HAP-1 (cell line): ENCODE measurements around the gene PGAP1.
"Not testable (repeated sequence)": the region's sequence is repeated elsewhere in the genome, so short reads cannot be mapped to it uniquely, and the experiment has no call there.

Experiments
- DNase-seq, 2 experiments: peaks; one replicate each; pipeline ENCODE4 v3.0.0-alpha.2; 2016 to 2020; ENCODE audit warnings: low spot score in 2 of 2
- H3K27me3 ChIP-seq: fragments of 250-450 bp; sonication (Bioruptor Pico); 2 replicates; pipeline ENCODE4 v1.5.1; 2020; ENCODE audit warnings: low read depth, mild to moderate bottlenecking, moderate library complexity
- H3K36me3 ChIP-seq: fragments of 250-450 bp; sonication (Bioruptor Pico); replicated peaks from 2 replicates; pipeline ENCODE4 v1.5.1; 2020; ENCODE audit warnings: mild to moderate bottlenecking
- H3K4me1 ChIP-seq: fragments of 250-450 bp; sonication (Bioruptor Pico); 2 replicates; pipeline ENCODE4 v1.5.1; 2020; ENCODE audit warnings: mild to moderate bottlenecking
- H3K4me3 ChIP-seq: fragments of 250-450 bp; sonication (Bioruptor Pico); 2 replicates; pipeline ENCODE4 v1.5.1; 2020; ENCODE audit warnings: mild to moderate bottlenecking, moderate library complexity
- H3K9me3 ChIP-seq: fragments of 250-450 bp; sonication (Bioruptor Pico); 2 replicates; pipeline ENCODE4 v1.5.1; 2020; ENCODE audit warnings: mild to moderate bottlenecking, moderate library complexity
- in situ Hi-C: fragments of 300-500 bp; cut with MboI; formaldehyde crosslinking; loops from 3 replicates; pipeline ENCODE4 v1.14.3; 2020; ENCODE audit warnings: low sequenced_read_pairs, inconsistent platforms, mixed read lengths

PGAP1 gene

DNA sequence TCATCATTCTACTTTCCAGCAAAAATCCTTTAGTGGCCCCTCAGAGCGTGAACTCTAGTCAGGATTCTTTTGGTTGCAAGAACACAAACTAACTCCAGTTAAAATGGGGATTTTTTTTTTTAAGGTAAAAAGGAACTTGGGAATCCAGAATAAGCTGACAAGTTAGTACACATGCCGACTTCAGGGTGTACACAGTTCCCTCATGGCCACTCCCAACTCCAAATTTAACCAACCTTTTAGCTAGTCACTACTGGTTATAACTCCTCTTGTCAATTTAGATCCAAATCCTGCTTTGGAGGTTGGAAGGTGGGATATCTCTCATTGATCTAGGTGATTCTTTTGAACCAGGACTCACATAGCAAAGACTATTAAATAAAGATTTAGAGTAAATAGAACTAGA is 5.0 kb upstream of the PGAP1 start:
- H3K36me3 ChIP-seq: no peaks in the 10 kb centered on the region
- in situ Hi-C loops: no loop called here
- no peak overlapping the region for H3K4me3 ChIP-seq
- no peaks in the 10 kb centered on the region for H3K9me3 ChIP-seq
- peaks cover 14% of the 10 kb centered on the region for H3K4me1 ChIP-seq
- DNase-seq: no peak
- H3K27me3 ChIP-seq: no peaks in the 10 kb centered on the region

DNA sequence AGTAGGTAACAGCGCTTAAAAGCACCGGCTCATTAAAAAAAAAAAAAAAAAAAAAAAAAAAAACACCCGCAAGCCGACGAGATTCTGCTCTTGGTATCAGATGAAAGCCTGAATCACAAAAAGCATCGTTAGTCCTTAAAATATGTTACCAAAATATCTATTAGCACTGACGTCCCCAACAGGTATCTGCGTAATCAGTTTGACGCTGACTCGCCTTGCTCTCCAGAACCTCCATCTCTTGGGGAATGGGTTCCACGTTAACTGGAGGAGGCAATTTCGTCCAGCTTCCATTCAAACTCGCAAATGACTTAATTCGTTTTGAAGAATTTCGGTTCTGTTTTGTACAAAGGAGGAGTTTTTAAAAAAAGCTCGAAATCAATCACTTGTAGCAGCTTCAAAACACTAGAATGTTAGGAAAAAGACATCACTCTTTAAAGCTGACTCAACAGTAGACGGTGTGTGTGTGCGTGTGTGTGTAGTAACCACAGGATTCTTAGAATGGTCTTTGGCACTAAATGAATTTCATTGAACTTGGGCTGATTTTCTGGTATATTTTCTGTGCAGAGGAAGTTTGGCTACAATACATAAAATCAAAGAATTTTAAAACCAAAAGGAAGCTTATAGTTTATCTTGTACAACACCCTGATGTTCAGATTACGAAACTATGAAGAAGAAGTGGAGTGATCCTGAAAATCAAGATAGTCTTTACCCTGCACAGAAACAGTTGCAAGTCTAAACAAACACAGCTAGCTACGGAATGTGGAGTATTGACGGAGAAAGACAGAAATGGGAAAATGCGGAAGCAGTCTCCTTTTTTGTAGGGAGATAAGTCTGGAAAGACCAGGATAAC is 1.1 kb upstream of the PGAP1 start:
- no peaks in the 10 kb centered on the region for H3K9me3 ChIP-seq
- in situ Hi-C loops: no loop called here
- DNase-seq: no peak
- peak overlapping the region; percentile 84 for H3K4me3 ChIP-seq
- H3K36me3 ChIP-seq: no peaks in the 10 kb centered on the region
- peaks cover 14% of the 10 kb centered on the region for H3K4me1 ChIP-seq
- H3K27me3 ChIP-seq: no peaks in the 10 kb centered on the region

- peak; percentile 39 to 53 for DNase-seq
- no peaks in the 10 kb centered on the region for H3K9me3 ChIP-seq
- in situ Hi-C loops: no loop called here
- no peaks in the 10 kb centered on the region for H3K36me3 ChIP-seq
- H3K4me1 ChIP-seq: peaks cover 13% of the 10 kb centered on the region
- no peaks in the 10 kb centered on the region for H3K27me3 ChIP-seq
- H3K4me3 ChIP-seq: peak overlapping the region; percentile 84
These were observed 542 bp downstream of the PGAP1 start for GRCh38 chr2:196925768-196926561.

GRCh38 chr2:196925051-196925767 is 1.3 kb downstream of the PGAP1 start:
- no peaks in the 10 kb centered on the region for H3K36me3 ChIP-seq
- in situ Hi-C loops: no loop called here
- H3K4me3 ChIP-seq: peak overlapping the region; percentile 84
- peaks cover 13% of the 10 kb centered on the region for H3K4me1 ChIP-seq
- DNase-seq: peak in 1 of 2 experiments; percentile 43
- H3K27me3 ChIP-seq: no peaks in the 10 kb centered on the region
- no peaks in the 10 kb centered on the region for H3K9me3 ChIP-seq

DNA sequence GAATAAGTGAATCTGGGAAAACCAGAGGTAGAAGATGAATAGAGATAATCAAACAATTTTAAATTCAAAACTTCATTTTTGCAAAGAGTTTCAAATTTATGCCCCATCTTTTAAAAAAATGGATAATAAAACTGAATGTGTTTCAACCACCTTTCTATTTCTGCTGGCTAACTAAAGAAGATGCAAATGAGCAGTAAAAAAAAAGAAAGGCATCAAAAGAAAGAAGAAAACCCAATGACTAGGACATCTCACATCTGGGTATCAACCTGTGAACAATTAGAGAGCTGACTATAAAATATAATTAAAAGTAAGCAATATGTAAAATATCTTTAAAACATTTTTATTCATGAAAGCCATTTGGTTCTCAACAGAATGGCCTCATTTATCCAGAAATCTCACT is 2.5 kb downstream of the PGAP1 start:
- H3K4me3 ChIP-seq: no peak overlapping the region; the same call in 1 of the 2 replicates
- H3K4me1 ChIP-seq: peaks cover 13% of the 10 kb centered on the region
- DNase-seq: no peak

GRCh38 chr2:196918927-196919326 is 7.6 kb downstream of the PGAP1 start:
- no peaks in the 10 kb centered on the region for H3K27me3 ChIP-seq
- DNase-seq: no peak
- in situ Hi-C loops: no loop called here
- no peak overlapping the region for H3K4me3 ChIP-seq
- peaks cover 3% of the 10 kb centered on the region for H3K4me1 ChIP-seq
- H3K36me3 ChIP-seq: peaks cover 43% of the 10 kb centered on the region
- H3K9me3 ChIP-seq: no peaks in the 10 kb centered on the region

More for the DNA sequence above, 2.5 kb downstream of the PGAP1 start:
- Histone ChIP-seq H3K36me3 (peaks cover 8% of the 10 kb centered on the region), H3K27me3 (no peaks in the 10 kb centered on the region), H3K9me3 (no peaks in the 10 kb centered on the region)
- in situ Hi-C loops: no loop called here

DNA sequence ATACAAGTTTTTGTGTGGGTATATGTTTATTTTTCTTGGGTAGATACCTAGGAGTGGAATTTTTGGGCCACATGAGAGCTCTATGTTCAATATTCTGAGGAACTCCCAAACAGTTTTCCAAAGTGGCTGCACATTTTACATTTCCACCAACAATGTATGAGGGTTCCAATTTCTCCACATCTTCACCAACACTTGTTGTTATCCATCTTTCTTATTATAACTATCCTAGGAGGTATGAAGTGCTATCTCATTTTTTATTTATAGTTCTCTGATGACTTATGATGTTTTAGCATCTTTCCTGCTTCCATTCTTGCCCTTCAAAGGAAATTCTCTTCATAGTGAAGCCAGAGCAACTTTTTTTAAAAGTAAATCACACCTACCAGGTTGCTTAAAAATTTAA is 8.7 kb downstream of the PGAP1 start:
- Histone ChIP-seq H3K4me1 (no peaks in the 10 kb centered on the region), H3K4me3 (no peak overlapping the region), H3K9me3 (no peaks in the 10 kb centered on the region), H3K36me3 (peaks cover 54% of the 10 kb centered on the region), H3K27me3 (no peaks in the 10 kb centered on the region)
- DNase-seq: no peak
- in situ Hi-C loops: no loop called here

GRCh38 chr2:196915507-196916189 is 10.9 kb downstream of the PGAP1 start:
- no peaks in the 10 kb centered on the region for H3K4me1 ChIP-seq
- H3K4me3 ChIP-seq: no peak overlapping the region
- no peaks in the 10 kb centered on the region for H3K27me3 ChIP-seq
- no peaks in the 10 kb centered on the region for H3K9me3 ChIP-seq
- in situ Hi-C loops: no loop called here
- H3K36me3 ChIP-seq: peaks cover 61% of the 10 kb centered on the region
- no peak for DNase-seq

DNA sequence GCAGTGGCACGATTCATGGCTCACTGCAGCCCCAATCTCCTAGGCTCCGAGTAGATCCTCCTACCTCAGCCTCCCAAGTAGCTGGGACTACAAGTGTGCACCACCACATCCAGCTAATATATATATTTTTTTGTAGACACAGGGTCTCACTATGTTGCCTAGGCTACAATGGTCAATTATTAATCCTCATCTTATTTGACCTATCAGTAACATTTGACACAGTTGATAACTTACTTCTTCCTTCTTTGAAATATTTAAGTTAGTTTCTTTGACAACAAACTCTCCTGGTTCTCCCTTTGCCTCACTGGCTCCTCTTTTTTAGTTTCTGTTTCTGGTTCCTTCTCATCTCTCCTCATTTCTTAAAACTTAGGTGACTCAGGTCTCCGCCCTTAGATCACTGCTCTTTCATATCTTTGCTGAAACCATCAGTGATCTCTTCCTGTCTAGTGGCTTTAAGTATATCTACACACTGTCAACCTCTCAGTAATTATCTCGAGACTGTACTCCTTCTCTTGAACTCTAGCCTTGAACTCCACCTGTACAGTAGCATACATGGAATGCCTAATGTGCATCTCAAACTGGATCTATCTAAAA is 11.5 kb downstream of the PGAP1 start:
- Histone ChIP-seq H3K4me3 (no peak overlapping the region), H3K4me1 (no peaks in the 10 kb centered on the region), H3K9me3 (no peaks in the 10 kb centered on the region), H3K36me3 (peaks cover 61% of the 10 kb centered on the region), H3K27me3 (no peaks in the 10 kb centered on the region)
- no peak for DNase-seq
- in situ Hi-C loops: no loop called here

DNA sequence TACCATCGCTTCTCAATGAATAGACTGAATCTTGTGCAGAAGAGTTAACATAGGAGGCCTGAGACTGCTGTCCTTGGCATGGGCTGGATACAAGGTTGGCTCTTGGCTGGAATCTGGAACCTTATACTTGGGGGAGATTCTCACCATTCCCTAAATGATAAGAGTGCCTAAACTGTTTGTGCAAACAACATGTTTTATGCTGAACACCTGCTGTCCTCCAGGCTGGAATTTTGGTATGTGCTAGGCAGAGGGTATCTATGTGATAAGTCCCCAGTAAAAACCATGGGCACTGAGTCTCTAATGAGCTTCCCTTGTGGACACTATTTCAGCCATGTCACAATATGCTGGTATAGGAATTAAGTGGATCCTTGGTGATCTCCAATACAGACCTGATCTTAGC is 12.8 kb downstream of the PGAP1 start:
- Histone ChIP-seq H3K27me3 (no peaks in the 10 kb centered on the region), H3K9me3 (no peaks in the 10 kb centered on the region), H3K4me1 (no peaks in the 10 kb centered on the region), H3K4me3 (no peak overlapping the region), H3K36me3 (peaks cover 53% of the 10 kb centered on the region)
- in situ Hi-C loops: no loop called here
- DNase-seq: no peak

DNA sequence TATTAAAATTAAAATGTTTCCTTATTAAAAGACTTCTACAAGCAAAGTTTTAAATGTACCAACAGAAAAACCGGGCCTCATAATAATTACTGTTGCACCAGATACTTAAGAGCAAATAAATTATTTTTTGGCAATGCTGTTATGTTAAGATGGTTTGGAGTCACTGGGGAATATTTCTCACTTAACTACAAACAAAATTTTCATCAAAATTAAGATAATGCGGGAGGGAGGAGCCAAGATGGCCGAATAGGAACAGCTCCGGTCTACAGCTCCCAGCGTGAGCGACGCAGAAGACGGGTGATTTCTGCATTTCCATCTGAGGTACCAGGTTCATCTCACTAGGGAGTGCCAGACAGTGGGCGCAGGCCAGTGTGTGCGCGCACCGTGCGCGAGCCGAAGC is 21.1 kb downstream of the PGAP1 start:
- DNase-seq, H3K4me3 ChIP-seq, in situ Hi-C loops, H3K4me1 ChIP-seq, H3K9me3 ChIP-seq, H3K27me3 ChIP-seq: not testable (repeated sequence)
- peaks cover 12% of the 10 kb centered on the region for H3K36me3 ChIP-seq

- H3K9me3 ChIP-seq: no peaks in the 10 kb centered on the region
- no peak overlapping the region for H3K4me3 ChIP-seq
- H3K27me3 ChIP-seq: no peaks in the 10 kb centered on the region
- peaks cover 18% of the 10 kb centered on the region for H3K36me3 ChIP-seq
- in situ Hi-C loops: no loop called here
- no peaks in the 10 kb centered on the region for H3K4me1 ChIP-seq
- DNase-seq: no peak
These were observed 23.7 kb downstream of the PGAP1 start for GRCh38 chr2:196902828-196903227.

- DNase-seq: no peak
- H3K4me1 ChIP-seq: no peaks in the 10 kb centered on the region
- no peaks in the 10 kb centered on the region for H3K9me3 ChIP-seq
- H3K36me3 ChIP-seq: peaks cover 26% of the 10 kb centered on the region
- in situ Hi-C loops: no loop called here
- no peak overlapping the region for H3K4me3 ChIP-seq
- H3K27me3 ChIP-seq: no peaks in the 10 kb centered on the region
These were observed 25.7 kb downstream of the PGAP1 start for GRCh38 chr2:196900843-196901242.
